T-helper 9 cell (primary cell): Measurements from ENCODE around the gene AGBL1.
"Not testable (repeated sequence)": the region's sequence is repeated elsewhere in the genome, so short reads cannot be mapped to it uniquely, and the experiment has no call there.

ENCODE experiments used
- DNase-seq: peaks from one replicate; pipeline ENCODE4 v3.0.0-alpha.2; 2020

AGBL1 gene

GRCh38 chr15:86087808-86088207 is 8.1 kb downstream of the AGBL1 start:
- DNase-seq = no peak

DNA sequence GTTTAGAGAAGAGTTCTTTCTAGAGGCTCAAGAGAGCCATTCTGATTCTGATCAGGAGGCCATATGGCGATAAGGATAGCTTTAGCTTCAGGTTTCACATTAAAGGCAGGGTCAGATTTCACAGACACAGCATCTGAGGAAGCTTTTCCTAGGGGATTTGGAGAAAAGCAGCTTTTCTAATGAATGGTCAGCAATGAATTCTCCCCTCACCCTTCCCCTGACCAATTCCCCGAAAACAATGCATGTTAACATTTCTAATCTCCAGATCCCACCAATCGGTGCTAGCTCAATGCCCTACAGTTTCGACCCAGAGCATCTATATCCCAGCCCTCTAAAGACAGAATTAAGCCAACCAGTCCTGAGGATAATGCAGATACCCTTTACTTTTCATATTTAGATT is 9.8 kb downstream of the AGBL1 start:
- no peak for DNase-seq

GRCh38 chr15:86101818-86102217 is 22.1 kb downstream of the AGBL1 start:
- DNase-seq = no peak

- no peak for DNase-seq
These were observed 24.2 kb downstream of the AGBL1 start for GRCh38 chr15:86103825-86104224.

GRCh38 chr15:86106306-86106705 is 26.6 kb downstream of the AGBL1 start:
- no peak for DNase-seq

- no peak for DNase-seq
These were observed 35.6 kb downstream of the AGBL1 start for GRCh38 chr15:86115145-86115801.

- DNase-seq = no peak
These were observed 42.0 kb downstream of the AGBL1 start for GRCh38 chr15:86121568-86122225.

DNA sequence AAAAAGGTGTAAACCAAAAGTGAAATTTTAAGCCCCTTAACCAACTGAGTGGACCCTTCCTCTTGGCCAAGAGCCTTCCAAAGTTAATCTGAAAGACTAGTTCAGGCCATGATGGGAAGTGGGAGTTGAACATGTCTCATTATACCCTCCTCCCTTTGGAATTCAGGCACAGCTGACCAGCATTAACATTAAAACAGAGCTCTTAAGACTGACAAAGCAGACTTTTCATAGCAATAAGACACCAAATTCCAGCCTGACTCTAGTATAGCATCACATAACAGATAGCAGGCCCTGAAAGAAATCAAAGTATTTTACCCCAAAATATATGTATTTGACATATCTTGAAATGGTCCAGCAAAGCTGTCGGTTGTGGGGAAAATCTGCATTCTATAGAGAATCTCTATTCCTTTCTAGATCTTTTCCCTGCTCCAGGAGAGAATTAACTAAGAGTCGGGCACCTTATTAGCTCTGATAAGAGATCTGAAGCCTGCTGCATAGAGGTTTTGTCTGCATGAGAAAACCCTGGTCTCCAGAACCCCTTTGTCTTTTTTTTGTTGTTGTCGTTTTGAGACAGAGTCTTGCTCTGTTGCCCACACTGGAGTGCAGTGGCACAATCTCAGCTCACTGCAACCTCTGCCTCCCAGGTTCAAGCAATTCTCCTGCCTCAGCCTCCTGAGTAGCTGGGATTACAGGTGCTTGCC is 43.2 kb downstream of the AGBL1 start:
- DNase-seq = not testable (repeated sequence)

DNA sequence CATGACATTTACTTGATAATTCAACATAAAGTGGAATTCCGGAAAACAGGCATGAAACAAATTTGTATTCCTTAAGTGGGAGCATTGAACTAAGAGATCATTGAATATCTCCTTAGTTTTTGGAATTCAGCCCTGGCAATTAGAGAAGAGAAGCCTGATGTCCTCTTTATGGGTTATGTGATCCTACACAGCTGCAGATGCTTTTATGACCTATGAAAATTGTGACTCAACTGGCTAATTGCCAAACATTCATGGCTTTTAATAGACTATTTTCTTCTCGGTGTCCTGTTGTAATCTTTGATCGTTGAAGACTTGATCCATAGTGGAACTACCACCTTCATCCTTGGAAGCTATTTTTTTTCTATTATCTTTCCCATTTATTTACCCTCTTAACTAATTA is 46.1 kb downstream of the AGBL1 start:
- DNase-seq = no peak

DNA sequence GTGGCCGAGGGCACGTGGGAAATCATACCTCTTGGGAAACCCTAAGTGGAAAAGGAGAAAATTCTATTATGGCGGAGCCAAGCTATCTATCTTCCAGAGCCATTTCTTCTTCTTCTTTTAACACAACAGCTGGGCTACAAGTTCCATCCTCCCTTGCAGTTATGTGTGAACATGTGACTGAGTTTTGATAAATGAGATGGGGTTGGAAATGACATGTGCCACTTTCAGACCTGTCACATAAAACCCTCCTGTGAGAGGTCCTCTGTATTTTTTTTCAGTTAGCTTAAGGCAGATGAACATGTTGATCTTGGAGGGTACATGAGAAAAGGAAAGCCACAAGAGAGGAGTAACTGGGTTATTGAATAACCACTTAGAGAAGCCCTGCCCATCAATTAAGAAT is 47.9 kb downstream of the AGBL1 start:
- DNase-seq = no peak

- no peak for DNase-seq
These were observed 55.4 kb downstream of the AGBL1 start for GRCh38 chr15:86135041-86135440.

DNA sequence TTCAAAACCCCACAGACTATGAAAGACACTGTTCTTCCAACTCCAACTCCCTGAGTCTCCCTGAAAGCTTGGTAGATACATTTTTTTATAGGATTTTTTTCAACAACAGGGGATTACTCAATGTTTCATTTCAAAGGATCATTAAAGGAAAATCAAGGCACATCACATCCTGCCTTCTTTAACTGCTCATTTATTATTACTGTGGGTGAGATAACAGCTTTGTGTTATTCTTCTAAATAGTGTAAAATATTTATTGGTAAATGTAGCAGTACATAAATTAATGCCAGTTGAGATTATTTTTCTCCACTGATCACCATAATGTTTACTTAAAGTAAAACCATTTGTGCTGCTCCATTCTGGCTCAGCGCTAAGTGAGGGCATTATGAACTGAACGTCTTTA is 57.2 kb downstream of the AGBL1 start:
- no peak for DNase-seq

GRCh38 chr15:86138798-86139197 is 59.1 kb downstream of the AGBL1 start:
- no peak for DNase-seq

- no peak for DNase-seq
These were observed 60.2 kb downstream of the AGBL1 start for GRCh38 chr15:86139828-86140227.

DNA sequence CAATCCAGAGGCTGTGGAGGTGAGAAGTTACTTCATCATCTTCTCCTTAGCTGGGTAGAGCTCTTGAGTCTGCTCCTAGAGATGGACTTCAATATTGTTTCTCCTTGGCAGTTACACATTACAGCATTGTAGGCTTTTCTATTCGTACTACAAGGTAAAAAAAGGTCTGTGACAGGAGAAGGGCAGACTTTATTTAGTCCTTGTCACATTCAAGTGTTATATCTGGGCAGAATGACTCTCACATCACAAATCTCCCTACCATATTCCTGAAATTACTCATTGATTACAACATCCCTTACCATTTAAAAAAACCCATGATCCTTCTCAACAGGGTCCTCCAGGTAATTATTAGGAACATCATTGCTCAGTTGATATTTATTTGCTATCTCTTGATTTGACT is 75.0 kb downstream of the AGBL1 start:
- DNase-seq = no peak

GRCh38 chr15:86155551-86155950 is 75.9 kb downstream of the AGBL1 start:
- DNase-seq = no peak

DNA sequence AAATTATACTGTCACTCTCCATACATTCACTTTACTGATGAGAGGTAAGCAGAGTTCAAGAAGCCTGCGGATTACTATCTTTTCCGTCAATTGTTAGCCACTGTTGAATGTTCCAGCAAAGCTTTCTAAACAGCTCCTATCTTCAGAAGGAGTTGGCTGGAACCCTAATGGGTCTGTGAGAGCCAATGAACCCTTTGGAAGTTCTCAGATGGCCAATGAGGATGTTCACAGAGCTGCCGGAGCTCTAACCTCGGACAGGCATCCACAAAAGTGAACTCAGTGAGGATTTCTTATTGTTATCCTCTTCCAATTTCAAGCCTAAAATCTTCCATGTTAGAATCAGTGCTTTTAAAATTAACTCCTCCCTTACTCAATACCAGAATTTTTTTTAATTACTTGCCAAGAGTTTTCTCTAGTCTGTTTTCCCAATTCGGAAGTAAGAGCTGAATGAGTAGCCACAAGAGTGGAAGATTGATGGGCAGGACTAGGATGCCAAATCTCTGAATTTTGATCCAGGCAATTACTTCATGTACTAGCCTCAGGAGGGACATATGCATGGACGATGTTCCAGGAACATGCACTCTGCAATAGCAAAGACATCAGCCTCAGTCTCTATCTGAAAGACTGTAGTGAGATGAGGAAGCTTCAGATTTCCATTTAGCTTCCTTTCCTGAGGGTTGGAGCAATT is 78.1 kb downstream of the AGBL1 start:
- no peak for DNase-seq

DNA sequence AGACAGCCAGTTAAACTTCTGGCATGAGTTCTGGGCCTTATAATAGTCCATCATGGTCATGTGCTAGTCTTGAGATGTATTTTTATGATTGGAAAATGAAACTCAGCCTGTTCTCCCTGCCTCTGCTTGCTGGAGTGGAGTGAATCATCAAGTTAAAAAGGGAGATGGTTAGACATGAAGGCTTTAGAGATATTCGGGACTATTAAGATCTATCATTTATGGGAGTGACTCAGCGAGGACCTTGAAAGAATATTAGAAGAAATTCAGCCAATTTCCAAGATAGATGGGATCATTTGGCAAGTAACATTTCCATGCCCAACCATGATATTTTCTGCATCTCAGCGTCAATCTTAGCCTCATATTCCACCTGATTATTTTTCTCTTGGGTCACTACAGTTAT is 79.8 kb downstream of the AGBL1 start:
- DNase-seq = no peak

- DNase-seq = no peak
These were observed 81.6 kb downstream of the AGBL1 start for GRCh38 chr15:86161250-86161649.

DNA sequence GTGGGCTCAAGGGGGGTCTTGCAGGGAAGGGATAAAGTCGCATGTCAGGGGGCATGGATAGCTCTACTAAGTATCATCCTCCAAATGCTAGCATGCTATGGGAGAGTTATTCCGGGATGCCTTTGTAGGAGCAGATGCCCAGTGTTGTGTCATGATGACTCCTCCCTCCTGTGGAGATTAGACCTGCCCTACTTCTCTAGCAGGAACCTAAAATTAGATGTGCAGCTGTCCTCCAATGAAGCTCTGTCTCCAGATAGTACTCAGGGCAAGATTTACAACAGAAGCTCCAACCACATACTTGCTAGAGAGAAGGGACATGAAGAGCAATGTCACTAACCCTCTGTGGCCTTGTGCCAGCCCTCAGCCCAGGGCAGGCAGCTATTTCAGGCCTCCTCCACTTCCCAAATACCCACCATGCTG is 82.5 kb downstream of the AGBL1 start:
- no peak for DNase-seq

- DNase-seq = no peak
These were observed 83.0 kb downstream of the AGBL1 start for GRCh38 chr15:86162641-86163040.

DNA sequence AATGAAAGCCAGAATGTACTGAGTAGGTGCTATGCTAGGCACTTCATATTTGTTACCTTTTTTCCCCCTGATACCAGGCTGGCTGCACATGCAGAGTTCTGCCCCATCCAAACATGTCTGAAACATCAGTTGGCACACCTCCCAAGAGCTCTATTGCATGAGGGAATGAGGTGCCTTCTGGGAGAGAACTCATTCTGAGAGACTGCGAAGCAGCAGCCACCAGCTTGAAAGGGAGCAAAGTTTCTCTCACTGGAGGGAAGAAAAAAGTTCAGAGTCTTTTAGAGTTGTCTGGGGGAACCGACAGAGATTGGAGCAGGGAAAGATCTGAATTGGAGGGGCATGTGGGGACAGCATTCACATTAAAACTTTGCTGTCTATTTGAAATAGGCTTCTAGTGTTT is 84.1 kb downstream of the AGBL1 start:
- DNase-seq = no peak

GRCh38 chr15:86164232-86164898 is 84.7 kb downstream of the AGBL1 start:
- no peak for DNase-seq
